Rectal smooth muscle tissue (tissue), 1 donor: ENCODE results near the gene EXD3.

Experiments used
- H3K27ac ChIP-seq: one replicate; pipeline ENCODE4 v1.7.0; 2013; ENCODE audit warnings: low read depth, low read length, inconsistent platforms
- H3K27me3 ChIP-seq: one replicate; pipeline ENCODE4 v1.7.0; 2013; ENCODE audit warnings: low read length; ENCODE audit not compliant: control insufficient read depth, insufficient read depth
- H3K36me3 ChIP-seq: one replicate; pipeline ENCODE4 v1.7.0; 2013; ENCODE audit warnings: low read length; ENCODE audit not compliant: control insufficient read depth, insufficient read depth
- H3K4me1 ChIP-seq: one replicate; pipeline ENCODE4 v1.7.0; 2013; ENCODE audit warnings: low read length; ENCODE audit not compliant: control insufficient read depth, insufficient read depth
- H3K4me3 ChIP-seq: one replicate; pipeline ENCODE4 v1.7.0; 2013; ENCODE audit warnings: low read length
- H3K9ac ChIP-seq: one replicate; pipeline ENCODE4 v1.7.0; 2013; ENCODE audit warnings: low read length

EXD3 gene

DNA sequence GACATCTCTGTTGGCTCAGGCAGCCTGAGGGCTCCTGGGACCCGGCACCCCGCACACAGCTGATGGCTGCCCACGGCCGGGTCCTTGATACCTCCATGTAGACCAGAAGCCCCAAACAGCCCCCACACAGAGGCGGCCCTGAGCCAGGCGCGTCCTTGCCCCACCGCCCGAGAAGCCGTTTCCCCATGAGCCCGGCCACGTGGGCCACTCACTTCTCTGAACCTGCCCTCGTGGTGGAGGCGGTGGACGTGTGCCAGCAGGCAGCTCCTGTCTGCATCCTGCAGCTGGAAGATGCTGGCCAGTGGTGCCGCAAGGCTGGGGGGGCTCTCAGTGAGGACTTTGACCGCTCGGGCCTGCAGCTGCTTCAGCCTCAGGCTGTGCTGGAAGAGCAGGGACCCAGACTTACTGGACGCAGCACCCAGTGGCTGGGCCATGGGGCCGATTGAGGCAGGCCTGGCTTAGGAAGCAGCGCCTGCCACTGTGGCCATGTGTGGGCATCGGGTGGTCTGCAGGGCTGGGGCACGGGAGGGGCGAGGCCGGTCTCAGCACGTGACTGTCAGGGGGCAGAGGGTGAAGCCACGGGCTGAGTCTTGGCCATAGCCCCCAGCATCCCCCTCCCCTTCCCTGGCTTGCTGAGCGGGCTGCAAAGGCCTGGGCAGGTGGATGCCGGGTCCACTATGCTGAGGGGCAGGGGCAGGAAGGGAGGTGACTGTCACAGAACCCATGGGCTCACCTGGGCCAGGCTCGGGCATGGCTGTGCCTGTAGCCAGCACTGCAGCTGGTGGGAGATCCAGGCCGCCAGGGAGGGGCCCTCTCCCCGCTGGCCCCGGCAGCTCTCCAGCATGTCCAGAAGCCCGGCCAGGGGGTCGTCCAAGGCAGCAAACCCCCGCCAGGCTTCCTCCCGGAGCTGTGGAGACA lies 50.0 kb downstream of the EXD3 start:
- H3K4me3 ChIP-seq = no peak overlapping the region
- H3K4me1 ChIP-seq = no peaks in the 10 kb centered on the region
- H3K9ac ChIP-seq = no peak overlapping the region
- H3K27ac ChIP-seq = no peak overlapping the region
- H3K36me3 ChIP-seq = peaks cover 3% of the 10 kb centered on the region
- H3K27me3 ChIP-seq = no peaks in the 10 kb centered on the region

DNA sequence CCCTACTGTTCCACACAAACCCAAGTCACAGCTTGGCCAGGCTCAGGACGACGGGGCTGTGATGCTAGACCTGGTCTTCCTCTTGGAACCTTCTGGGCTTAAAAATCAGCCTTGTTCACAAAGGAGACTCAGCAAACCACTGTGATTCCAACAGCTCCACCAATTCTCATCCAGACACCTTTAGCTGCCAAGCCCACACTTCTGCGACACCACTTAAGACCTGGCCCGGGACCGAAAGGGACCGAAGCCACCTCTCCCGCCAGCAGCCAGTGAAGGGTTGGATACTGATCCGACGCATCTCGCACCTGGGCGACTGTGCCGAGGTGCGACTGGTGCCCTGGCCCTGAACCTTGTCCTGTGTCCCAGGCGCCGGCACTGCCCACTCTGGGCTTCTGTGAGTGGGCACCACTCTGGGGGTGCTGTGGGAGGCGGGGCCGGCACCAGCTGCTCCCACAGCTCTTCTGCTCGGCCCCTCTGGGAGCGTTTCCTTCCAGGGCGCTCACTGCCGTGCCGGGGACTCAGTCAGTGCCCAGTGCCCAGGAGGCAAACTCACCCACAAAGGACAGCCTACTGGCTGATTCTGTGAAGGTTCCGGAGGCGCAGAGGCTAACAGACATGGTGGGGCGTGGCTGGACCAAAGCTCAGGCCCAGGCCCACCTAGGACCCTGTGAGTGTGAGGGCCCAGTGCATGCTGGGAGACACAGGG lies 50.9 kb downstream of the EXD3 start:
- Histone ChIP-seq H3K36me3 (peaks cover 3% of the 10 kb centered on the region), H3K4me1 (no peaks in the 10 kb centered on the region), H3K27me3 (no peaks in the 10 kb centered on the region)

GRCh38 chr9:137371521-137371941 lies 51.4 kb downstream of the EXD3 start:
- H3K27ac ChIP-seq = no peak overlapping the region
- H3K27me3 ChIP-seq = no peaks in the 10 kb centered on the region
- H3K9ac ChIP-seq = no peak overlapping the region
- peaks cover 3% of the 10 kb centered on the region for H3K36me3 ChIP-seq
- H3K4me1 ChIP-seq = no peaks in the 10 kb centered on the region
- H3K4me3 ChIP-seq = no peak overlapping the region

More for the DNA sequence above, 50.9 kb downstream of the EXD3 start:
- Histone ChIP-seq H3K27ac (no peak overlapping the region), H3K9ac (no peak overlapping the region), H3K4me3 (no peak overlapping the region)

GRCh38 chr9:137370865-137371520 lies 52.0 kb downstream of the EXD3 start:
- H3K36me3 ChIP-seq = peaks cover 4% of the 10 kb centered on the region
- H3K27ac ChIP-seq = no peak overlapping the region
- H3K4me3 ChIP-seq = no peak overlapping the region
- no peak overlapping the region for H3K9ac ChIP-seq
- H3K4me1 ChIP-seq = no peaks in the 10 kb centered on the region
- H3K27me3 ChIP-seq = no peaks in the 10 kb centered on the region

DNA sequence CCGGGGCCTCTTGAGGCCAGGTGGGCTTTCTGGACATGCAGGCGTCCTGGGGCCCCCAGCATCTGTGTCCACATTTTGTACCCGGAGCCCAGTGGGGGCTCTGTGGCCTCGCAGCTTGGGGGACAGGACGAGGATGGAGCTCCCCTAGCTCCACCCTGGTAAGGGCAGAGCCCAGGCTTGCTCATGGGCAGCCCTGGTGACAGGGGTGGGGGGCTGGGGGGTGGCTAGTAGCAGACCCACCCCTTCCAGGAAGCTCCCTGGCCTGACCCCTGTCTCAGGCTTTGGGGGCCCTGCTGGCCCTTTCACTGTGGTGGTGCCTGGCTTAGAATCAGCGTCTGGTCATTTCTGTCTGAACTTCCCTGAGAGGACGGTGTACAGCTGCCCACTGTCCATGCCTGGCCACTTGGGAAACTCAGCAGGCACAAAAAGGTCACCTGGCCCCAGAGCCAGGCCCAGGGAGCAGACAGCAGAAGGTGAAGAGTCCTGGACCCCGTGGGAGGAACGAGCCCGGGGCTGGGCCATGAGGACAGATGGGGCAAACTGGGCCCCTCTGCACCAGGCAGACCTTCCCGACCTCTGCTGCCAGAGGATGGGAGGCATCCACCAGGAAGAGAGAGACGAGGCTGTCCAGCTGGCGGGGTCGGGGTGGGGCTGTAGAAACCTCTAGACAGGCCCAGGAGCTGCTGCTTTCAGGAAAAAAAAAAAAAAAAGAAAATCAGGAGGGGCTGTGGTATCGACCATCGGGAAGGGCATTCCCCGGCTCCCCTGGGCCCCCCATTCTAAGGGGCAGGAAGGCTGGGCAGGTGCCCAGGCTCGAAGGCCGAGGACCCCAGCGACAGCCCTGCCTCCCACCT lies 52.8 kb downstream of the EXD3 start:
- Histone ChIP-seq H3K27ac (no peak overlapping the region), H3K36me3 (peaks cover 11% of the 10 kb centered on the region), H3K4me1 (no peaks in the 10 kb centered on the region), H3K9ac (no peak overlapping the region), H3K27me3 (no peaks in the 10 kb centered on the region), H3K4me3 (no peak overlapping the region)

DNA sequence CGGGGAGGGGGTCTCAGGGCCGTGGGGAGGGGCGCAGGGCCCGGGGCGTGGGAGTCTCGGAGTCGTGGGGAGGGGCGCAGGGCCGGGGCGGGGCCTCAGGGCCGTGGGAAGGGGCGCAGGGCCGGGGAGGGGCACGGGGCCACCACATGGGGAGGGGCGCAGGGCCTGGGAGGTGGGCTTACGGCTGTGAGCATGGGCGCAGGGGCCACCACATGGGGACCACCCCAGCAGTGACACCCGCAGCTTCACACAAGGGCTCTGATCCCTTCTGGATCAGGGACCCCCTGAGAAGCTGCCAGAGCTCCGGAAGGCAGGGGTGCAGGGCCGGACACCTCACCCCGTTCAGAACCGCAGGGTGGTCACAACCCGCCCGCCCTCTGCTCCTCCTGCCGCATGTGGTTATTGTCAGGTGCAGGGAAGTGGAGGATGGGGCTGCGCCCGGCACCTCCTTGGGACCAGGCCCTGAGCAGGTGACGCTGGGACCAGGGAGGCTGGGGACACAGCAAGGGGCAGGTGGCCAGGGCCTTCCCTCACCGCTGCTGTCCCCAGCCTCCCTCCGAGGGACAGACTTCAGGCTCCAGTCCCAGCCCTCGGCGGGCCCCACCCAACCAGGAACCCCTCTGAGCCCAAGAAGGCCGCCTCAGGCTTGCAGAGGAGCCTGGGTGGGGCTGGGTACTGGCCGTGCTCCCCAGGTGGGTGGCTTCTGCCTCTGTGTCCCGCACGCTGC lies 53.7 kb downstream of the EXD3 start:
- H3K36me3 ChIP-seq = peaks cover 11% of the 10 kb centered on the region

GRCh38 chr9:137368431-137369035 lies 54.4 kb downstream of the EXD3 start:
- H3K4me1 ChIP-seq = no peaks in the 10 kb centered on the region
- H3K4me3 ChIP-seq = no peak overlapping the region
- no peaks in the 10 kb centered on the region for H3K27me3 ChIP-seq
- no peak overlapping the region for H3K9ac ChIP-seq
- no peak overlapping the region for H3K27ac ChIP-seq
- H3K36me3 ChIP-seq = peaks cover 11% of the 10 kb centered on the region

More for the DNA sequence above, 53.7 kb downstream of the EXD3 start:
- H3K4me3 ChIP-seq = no peak overlapping the region
- H3K4me1 ChIP-seq = no peaks in the 10 kb centered on the region
- no peak overlapping the region for H3K9ac ChIP-seq
- H3K27me3 ChIP-seq = no peaks in the 10 kb centered on the region
- H3K27ac ChIP-seq = no peak overlapping the region

GRCh38 chr9:137367506-137368430 lies 55.2 kb downstream of the EXD3 start:
- Histone ChIP-seq H3K27ac (no peak overlapping the region), H3K4me1 (no peaks in the 10 kb centered on the region), H3K27me3 (no peaks in the 10 kb centered on the region), H3K4me3 (no peak overlapping the region), H3K9ac (no peak overlapping the region), H3K36me3 (peaks cover 11% of the 10 kb centered on the region)

DNA sequence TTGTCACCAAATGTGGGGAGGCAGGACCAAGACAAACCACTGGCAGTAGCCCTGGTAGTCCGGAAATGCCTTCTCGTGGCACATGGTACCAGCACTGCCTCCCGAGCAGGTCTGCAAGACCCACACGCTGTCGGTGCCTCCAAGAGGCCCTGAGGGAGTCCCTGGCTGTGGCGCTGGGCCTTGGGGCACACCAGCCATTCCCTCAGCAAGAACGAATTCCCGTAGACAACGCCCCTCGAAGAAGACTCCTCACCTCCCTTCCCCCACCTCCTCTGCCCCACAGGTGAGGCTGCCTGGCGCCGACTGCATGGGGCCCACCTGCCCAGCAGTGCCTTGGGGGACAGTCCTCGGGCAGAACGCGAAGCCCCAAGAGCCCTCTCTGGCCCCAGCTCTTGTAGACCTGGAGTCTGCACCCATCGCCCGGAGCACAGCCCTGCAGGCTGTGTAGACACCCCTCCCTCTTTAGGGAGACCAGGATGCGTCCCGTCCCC lies 56.0 kb downstream of the EXD3 start:
- Histone ChIP-seq H3K9ac (no peak overlapping the region), H3K27me3 (no peaks in the 10 kb centered on the region), H3K27ac (no peak overlapping the region), H3K4me1 (no peaks in the 10 kb centered on the region), H3K4me3 (no peak overlapping the region), H3K36me3 (peaks cover 9% of the 10 kb centered on the region)

DNA sequence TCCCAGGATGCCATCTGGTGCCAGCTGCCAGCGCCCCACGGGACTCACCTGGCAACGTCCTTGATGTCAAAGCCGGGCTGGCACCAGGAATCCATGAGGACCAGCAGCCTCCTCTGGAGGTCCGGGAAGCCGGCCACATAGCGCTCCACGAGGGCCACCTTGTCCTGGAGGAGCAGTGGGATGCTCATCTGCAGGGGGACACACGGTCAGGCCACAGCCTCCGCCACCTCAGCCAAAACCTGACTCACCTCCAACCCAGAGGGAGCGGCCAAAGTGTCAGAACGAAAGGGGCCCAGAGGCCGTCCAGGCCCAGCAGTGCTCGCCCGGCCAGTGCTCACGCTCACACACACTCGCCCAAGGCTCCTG lies 56.5 kb downstream of the EXD3 start:
- Histone ChIP-seq H3K9ac (no peak overlapping the region), H3K4me3 (no peak overlapping the region), H3K27me3 (no peaks in the 10 kb centered on the region), H3K4me1 (no peaks in the 10 kb centered on the region), H3K27ac (no peak overlapping the region), H3K36me3 (peaks cover 8% of the 10 kb centered on the region)
